Measurements from ENCODE around the gene ACSL6.

GRCh38 chr5:131965826-131966415 lies 45.5 kb downstream of the ACSL6 start:
- TF ChIP-seq POLR2AphosphoS5 (IDR thresholded peaks at IDR 0.05; ENCODE audit: low read depth, low read length) (no peak), POLR2A (IDR thresholded peaks at IDR 0.05; ENCODE audit: low read depth, low read length) (no peak), TAF1 (IDR thresholded peaks at IDR 0.05; ENCODE audit: low read depth, low read length) (no peak), SPI1 (IDR thresholded peaks at IDR 0.05; ENCODE audit: low read depth, low read length) (no peak)
